HEK293 (cell line): Measurements from ENCODE around the gene USP12.

Experiments used
- CTCF ChIA-PET: fragments of 350-600 bp; formaldehyde crosslinking; extraction: SDS; loops from one replicate; lab custom pipeline; 2021; ENCODE audit warnings: antibody characterized with exemption; lab: Yijun Ruan, JAX
- POLR2A ChIA-PET: fragments of 300-600 bp; formaldehyde crosslinking; extraction: SDS; loops from one replicate; lab custom pipeline; 2020; ENCODE audit warnings: antibody characterized with exemption, inconsistent platforms; lab: Yijun Ruan, JAX
- H3K27ac ChIP-seq: fragments of 200-500 bp; sonication (Bioruptor generic); 2 replicates; pipeline ENCODE4 v1.5.1; 2014; ENCODE audit warnings: low read depth, low read length, control low read depth, inconsistent platforms; ENCODE audit errors: extremely low read depth
- H3K36me3 ChIP-seq, 2 experiments: fragments of 200-500 bp in 1 of 2; sonication (Bioruptor generic) in 1 of 2; 1 replicate in 1 of 2; 2 replicates in 1 of 2; pipeline ENCODE4 v1.5.1; 2014 to 2017; ENCODE audit warnings: inconsistent platforms in 2 of 2, low read length in 2 of 2; ENCODE audit not compliant: control insufficient read depth in 2 of 2, insufficient read depth in 1 of 2
- H3K4me1 ChIP-seq: fragments of 200-500 bp; sonication (Bioruptor generic); 2 replicates; pipeline ENCODE4 v1.5.1; 2014; ENCODE audit warnings: mild to moderate bottlenecking, low read length, inconsistent platforms; ENCODE audit not compliant: control insufficient read depth, insufficient read depth
- H3K4me3 ChIP-seq: 2 replicates; pipeline ENCODE4 v1.5.1; 2011; ENCODE audit warnings: low read depth, mild to moderate bottlenecking, control low read depth, low read length, moderate library complexity
- H3K9me3 ChIP-seq: fragments of 200-500 bp; sonication (Bioruptor generic); 2 replicates; pipeline ENCODE4 v1.5.1; 2014; ENCODE audit warnings: low read depth, low read length, inconsistent platforms; ENCODE audit not compliant: control insufficient read depth, insufficient read depth
- GLIS2 ChIP-seq: fragments of 450-650 bp; formaldehyde crosslinking; IDR thresholded peaks from 2 replicates; pipeline ENCODE4 v1.5.1; 2016; ENCODE audit warnings: missing biosample characterization, missing genetic modification characterization
- HOXD13 ChIP-seq: sonication (generic); formaldehyde crosslinking; IDR thresholded peaks from 2 replicates; pipeline ENCODE4 v1.8.0; 2022; ENCODE audit warnings: missing genetic modification reagents, borderline replicate concordance
- KLF7 ChIP-seq: fragments of 450-650 bp; formaldehyde crosslinking; IDR thresholded peaks from 2 replicates; pipeline ENCODE4 v1.5.1; 2016; ENCODE audit warnings: missing biosample characterization, missing genetic modification characterization, borderline replicate concordance
- PRDM10 ChIP-seq: fragments of 450-650 bp; formaldehyde crosslinking; IDR thresholded peaks from 2 replicates; pipeline ENCODE4 v1.5.1; 2016; ENCODE audit warnings: missing biosample characterization, missing genetic modification characterization
- REPIN1 ChIP-seq: fragments of 450-650 bp; formaldehyde crosslinking; IDR thresholded peaks from 2 replicates; pipeline ENCODE4 v1.5.1; 2017; ENCODE audit warnings: missing biosample characterization, missing genetic modification characterization, low read depth
- TRIM28 ChIP-seq: IDR thresholded peaks from 2 replicates; pipeline ENCODE4 v1.6.1; 2011; ENCODE audit warnings: low read length, control low read depth, borderline replicate concordance
- ZBTB1 ChIP-seq: fragments of 450-650 bp; formaldehyde crosslinking; IDR thresholded peaks from 2 replicates; pipeline ENCODE4 v1.5.1; 2016; ENCODE audit warnings: missing biosample characterization, missing genetic modification characterization
- ZEB2 ChIP-seq: fragments of 450-650 bp; formaldehyde crosslinking; IDR thresholded peaks from 2 replicates; pipeline ENCODE4 v1.5.1; 2016; ENCODE audit warnings: missing biosample characterization, missing genetic modification characterization
- ZNF169 ChIP-seq: fragments of 450-650 bp; formaldehyde crosslinking; IDR thresholded peaks from 2 replicates; pipeline ENCODE4 v1.5.1; 2016; ENCODE audit warnings: missing biosample characterization, missing genetic modification characterization
- ZNF302 ChIP-seq: fragments of 450-650 bp; formaldehyde crosslinking; IDR thresholded peaks from 2 replicates; pipeline ENCODE4 v1.5.1; 2016; ENCODE audit warnings: missing biosample characterization, missing genetic modification characterization, low read depth
- ZNF335 ChIP-seq: fragments of 450-650 bp; formaldehyde crosslinking; conservative IDR thresholded peaks from 2 replicates; pipeline ENCODE4 v1.5.1; 2016; ENCODE audit warnings: missing biosample characterization, missing genetic modification characterization
- ZNF433 ChIP-seq: fragments of 450-650 bp; formaldehyde crosslinking; IDR thresholded peaks from 2 replicates; pipeline ENCODE4 v1.5.1; 2016; ENCODE audit warnings: missing biosample characterization, missing genetic modification characterization, low read depth
- ZNF518A ChIP-seq: fragments of 450-650 bp; formaldehyde crosslinking; conservative IDR thresholded peaks from 2 replicates; pipeline ENCODE4 v1.5.1; 2016; ENCODE audit warnings: low read depth, missing biosample characterization, missing genetic modification characterization
- ZNF548 ChIP-seq: fragments of 450-650 bp; formaldehyde crosslinking; IDR thresholded peaks from 2 replicates; pipeline ENCODE4 v1.5.1; 2016; ENCODE audit warnings: missing biosample characterization, missing genetic modification characterization
- ZNF558 ChIP-seq: fragments of 450-650 bp; formaldehyde crosslinking; IDR thresholded peaks from 2 replicates; pipeline ENCODE4 v1.5.1; 2016; ENCODE audit warnings: missing biosample characterization, missing genetic modification characterization
- ZNF654 ChIP-seq: fragments of 450-650 bp; formaldehyde crosslinking; IDR thresholded peaks from 2 replicates; pipeline ENCODE4 v1.5.1; 2016; ENCODE audit warnings: low read depth, missing biosample characterization, missing genetic modification characterization
- ZNF792 ChIP-seq: fragments of 450-650 bp; formaldehyde crosslinking; IDR thresholded peaks from 2 replicates; pipeline ENCODE4 v1.5.1; 2016; ENCODE audit warnings: missing biosample characterization, missing genetic modification characterization
- TF ChIP-seq, protein P1 (sequence below): fragments of 450-650 bp; formaldehyde crosslinking; IDR thresholded peaks from 2 replicates; pipeline ENCODE4 v1.5.1; 2017; ENCODE audit warnings: missing biosample characterization, mild to moderate bottlenecking, missing genetic modification characterization, moderate library complexity

Gene USP12

DNA sequence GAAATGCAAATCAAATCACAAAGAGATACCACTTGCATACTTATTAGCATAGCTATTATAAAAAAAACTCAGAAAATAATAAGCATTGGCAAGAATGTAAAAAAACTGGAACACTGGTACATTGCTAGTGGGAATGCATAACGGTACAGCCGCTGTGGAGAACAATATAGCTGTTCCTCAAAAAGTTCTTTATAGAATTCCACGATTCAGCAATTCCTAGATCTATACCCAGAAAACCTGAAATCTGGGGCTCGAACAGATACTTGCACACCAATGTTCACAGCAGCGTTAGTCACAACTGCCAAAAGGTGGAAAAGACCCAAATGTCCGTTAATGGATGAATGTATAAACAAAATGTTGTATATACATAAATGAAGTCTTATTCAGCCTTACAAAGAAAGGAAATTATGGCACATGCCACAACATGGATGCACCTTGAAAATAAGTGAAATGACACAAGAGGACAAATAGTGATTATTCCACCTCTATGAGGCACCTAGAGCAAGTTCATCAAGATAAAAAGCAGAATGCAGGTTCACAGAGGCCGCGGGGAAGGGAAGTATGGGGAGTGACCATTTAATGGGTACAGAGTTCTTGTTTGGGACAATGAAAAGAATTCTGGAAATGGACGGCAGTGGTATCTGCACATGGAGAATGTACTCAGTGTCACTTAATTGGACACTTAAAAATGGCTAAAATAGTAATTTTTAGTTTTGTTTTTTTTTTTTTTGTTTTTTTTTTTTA lies 107.2 kb downstream of the USP12 start:
- CTCF ChIA-PET: interaction anchor here (0.7 to 1.2 kb wide), 2 partner anchors 284 to 762 kb away, joined by 3 to 4 read pairs; no protein-coding TSS in a partner anchor
- Histone ChIP-seq H3K36me3 (peaks cover 0 to 13% of the 10 kb centered on the region in 2 experiments; a peak in 1 of 3 replicates), H3K27ac (no peak overlapping the region), H3K4me1 (no peaks in the 10 kb centered on the region), H3K9me3 (no peaks in the 10 kb centered on the region), H3K4me3 (no peak overlapping the region)
- POLR2A ChIA-PET: no interaction called here
- TF ChIP-seq KLF7 (tag by site-specific recombination): no peak
- no peak for TF ChIP-seq ZNF792 (tag by site-specific recombination)
- TF ChIP-seq TRIM28: no peak
- no peak for TF ChIP-seq ZNF169 (tag by site-specific recombination)
- TF ChIP-seq GLIS2 (tag by site-specific recombination): no peak
- no peak for TF ChIP-seq ZNF518A (tag by site-specific recombination)
- no peak for TF ChIP-seq ZBTB1 (tag by site-specific recombination)
- TF ChIP-seq PRDM10: no peak
- no peak for TF ChIP-seq HOXD13 (CRISPR knock-in tag)
- no peak for TF ChIP-seq REPIN1 (tag by site-specific recombination)
- TF ChIP-seq ZNF335: no peak
- TF ChIP-seq, protein P1, sequence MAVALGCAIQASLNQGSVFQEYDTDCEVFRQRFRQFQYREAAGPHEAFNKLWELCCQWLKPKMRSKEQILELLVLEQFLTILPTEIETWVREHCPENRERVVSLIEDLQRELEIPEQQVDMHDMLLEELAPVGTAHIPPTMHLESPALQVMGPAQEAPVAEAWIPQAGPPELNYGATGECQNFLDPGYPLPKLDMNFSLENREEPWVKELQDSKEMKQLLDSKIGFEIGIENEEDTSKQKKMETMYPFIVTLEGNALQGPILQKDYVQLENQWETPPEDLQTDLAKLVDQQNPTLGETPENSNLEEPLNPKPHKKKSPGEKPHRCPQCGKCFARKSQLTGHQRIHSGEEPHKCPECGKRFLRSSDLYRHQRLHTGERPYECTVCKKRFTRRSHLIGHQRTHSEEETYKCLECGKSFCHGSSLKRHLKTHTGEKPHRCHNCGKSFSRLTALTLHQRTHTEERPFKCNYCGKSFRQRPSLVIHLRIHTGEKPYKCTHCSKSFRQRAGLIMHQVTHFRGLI (tag by site-specific recombination): no peak
- TF ChIP-seq ZNF548 (tag by site-specific recombination): no peak
- no peak for TF ChIP-seq ZEB2

DNA sequence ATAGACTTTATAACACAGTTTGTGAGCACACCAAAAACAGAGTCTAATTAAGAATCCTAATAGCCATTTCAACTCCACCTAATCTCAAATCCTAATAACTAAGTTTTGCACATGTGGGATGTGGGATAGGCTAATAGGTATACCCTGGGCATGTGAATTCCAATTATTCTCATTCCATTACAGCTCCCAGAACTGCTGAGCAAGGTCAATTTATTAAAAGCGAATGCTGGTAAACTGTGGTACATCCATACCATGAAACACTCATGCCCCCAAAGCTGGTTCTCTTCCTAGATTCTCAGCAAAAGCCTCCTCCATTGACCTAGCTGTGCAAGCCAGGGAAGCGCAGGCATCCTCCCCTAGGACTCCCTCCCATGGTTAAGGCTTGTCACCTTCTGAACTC lies 113.8 kb downstream of the USP12 start:
- POLR2A ChIA-PET: no interaction called here
- CTCF ChIA-PET: no interaction called here
- no peak overlapping the region for H3K27ac ChIP-seq
- TF ChIP-seq ZNF558 (tag by site-specific recombination): no peak
- TF ChIP-seq ZNF654 (tag by site-specific recombination): no peak
- TF ChIP-seq ZNF518A (tag by site-specific recombination): no peak
- no peak for TF ChIP-seq ZNF302
- no peak for TF ChIP-seq ZNF433 (tag by site-specific recombination)

More for the DNA sequence above, 113.8 kb downstream of the USP12 start:
- Histone ChIP-seq H3K36me3 (no peaks in the 10 kb centered on the region), H3K4me1 (peaks cover 3% of the 10 kb centered on the region), H3K9me3 (no peaks in the 10 kb centered on the region), H3K4me3 (no peak overlapping the region)
